ENCODE measurements around the gene DOC2A. TPM values are rescaled to one million over a fixed set of nuclear protein-coding genes. Genes with fewer than 3 reads are reported as not detected.

The DOC2A gene
- total and polyA plus RNA-seq, 10 of the 15 experiments (the other 5 are each of a cell fraction or from before 2014, with no cell fraction given): 0.06 to 0.17 (median 0.12) TPM; not detected in 6

- TF ChIP-seq ZBTB33 (IDR thresholded peaks at IDR 0.05) (no peak), RUNX3 (IDR thresholded peaks at IDR 0.05; ENCODE audit: low read length) (no peak), NFYA (IDR thresholded peaks at IDR 0.05; ENCODE audit: borderline replicate concordance, low read depth, low read length) (no peak), FOXM1 (IDR thresholded peaks at IDR 0.05; ENCODE audit: low read depth, low read length) (no peak), TCF3 (IDR thresholded peaks at IDR 0.05; ENCODE audit: borderline replicate concordance, insufficient read depth, low read depth, low read length) (no peak), CREB1 (IDR thresholded peaks at IDR 0.05; ENCODE audit: low read depth) (no peak), KAT2A (conservative IDR thresholded peaks at IDR 0.05; ENCODE audit: control insufficient read depth, low read depth, low read length) (no peak), SMARCA5 (IDR thresholded peaks at IDR 0.05) (0 out of 2 replicates have a peak, but pooled peaks have one; percentile 31), TARDBP (IDR thresholded peaks at IDR 0.05; ENCODE audit: borderline replicate concordance) (no peak), GABPA (IDR thresholded peaks at IDR 0.05; ENCODE audit: low read depth) (no peak), MEF2B (IDR thresholded peaks at IDR 0.05; ENCODE audit: partially characterized antibody, poor library complexity, severe bottlenecking) (no peak), KDM1A (IDR thresholded peaks at IDR 0.05; ENCODE audit: borderline replicate concordance) (no peak), BHLHE40 (IDR thresholded peaks at IDR 0.05; ENCODE audit: borderline replicate concordance in 1 of 2, low read depth in 2 of 2, low read length in 1 of 2) (0 out of 4 replicates have a peak, but pooled peaks of 1 of the 2 experiments have one; percentile 5), JUNB (IDR thresholded peaks at IDR 0.05) (no peak), TCF12 (IDR thresholded peaks at IDR 0.05; ENCODE audit: low read depth, low read length) (no peak), SUPT20H (IDR thresholded peaks at IDR 0.05; ENCODE audit: borderline replicate concordance, control insufficient read depth, low read depth, low read length) (no peak), NFYB (IDR thresholded peaks at IDR 0.05; ENCODE audit: insufficient read depth, low read depth, low read length) (no peak), HCFC1 (IDR thresholded peaks at IDR 0.05; ENCODE audit: low read length) (no peak), SIN3A (IDR thresholded peaks at IDR 0.05; ENCODE audit: low read depth, low read length) (no peak), RFX5 (IDR thresholded peaks at IDR 0.05; ENCODE audit: low read depth, low read length) (no peak), JUND (IDR thresholded peaks at IDR 0.05; ENCODE audit: low read depth, low read length) (no peak), CUX1 (IDR thresholded peaks at IDR 0.05; ENCODE audit: insufficient replicate concordance, low read depth, low read length) (no peak)
These were observed 5.3 kb downstream of the DOC2A start (continued) for GRCh38 chr16:30005341-30006094.

Measured in GM12878 (cell line).